ENCODE measurements around the gene MAGEH1. TPM values are rescaled to one million over a fixed set of nuclear protein-coding genes. Genes with fewer than 3 reads are reported as not detected.
A peak's percentile ranks its signal among the peaks of the same experiment; 100 is the strongest.

Gene MAGEH1
- total and polyA plus RNA-seq, 9 of the 15 experiments (the other 6 are each of a cell fraction or from before 2014, with no cell fraction given): 3.7 to 14.9 (median 8.8) TPM

DNA sequence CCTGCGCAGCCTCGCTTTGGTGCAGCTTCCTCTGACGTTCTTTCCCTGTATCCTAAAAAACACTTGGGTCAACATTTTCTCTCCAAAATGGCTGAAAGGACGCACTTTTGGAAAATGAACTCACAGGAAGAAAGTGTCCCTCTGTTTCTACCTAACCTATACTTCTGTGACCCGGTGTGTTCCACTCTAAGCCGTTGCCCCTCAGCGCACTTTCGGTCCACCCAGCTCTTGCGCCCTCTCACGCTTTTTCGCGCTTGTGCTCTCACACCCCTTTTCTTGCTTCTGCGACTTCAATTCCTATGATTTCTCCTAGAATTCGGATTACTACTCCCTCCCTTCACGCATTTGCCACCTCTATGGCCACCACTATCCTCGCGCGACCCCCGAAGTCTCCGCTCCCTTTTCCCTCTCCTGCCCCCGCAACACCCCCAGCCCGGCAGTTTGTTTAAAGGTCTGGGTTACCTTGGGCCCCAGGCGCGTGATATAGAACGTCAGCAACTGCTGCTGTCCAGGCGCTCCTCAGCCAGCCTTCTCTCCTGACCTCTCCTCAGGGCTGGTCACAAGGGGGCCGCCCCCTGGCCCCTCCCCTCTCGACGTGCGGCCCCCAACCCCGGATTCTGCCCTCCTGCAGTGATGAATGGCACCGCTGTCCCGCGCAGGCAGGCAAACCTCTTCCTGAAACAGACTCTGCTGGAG is 37.5 kb downstream of the MAGEH1 start, which contains the start of gene USP51:
USP51 (minus strand) TSS at position 535 of the 696 bp plus-strand sequence. CDS start 909 bp downstream, outside the sequence.
- CTCF ChIA-PET (ENCODE audit: low intra/inter-chr PET ratio): no interaction called here
- H3K36me3 ChIP-seq (ENCODE audit: control insufficient read depth, insufficient read depth, low read length): no peaks in the 10 kb centered on the region
- in situ Hi-C loops (cut with MboI) (no loop called here), intact Hi-C loops (cut with micrococcal nuclease) (no loop called here)
- H3K79me2 ChIP-seq (ENCODE audit: control insufficient read depth, insufficient read depth, low read length): no peaks in the 10 kb centered on the region; the same call in 1 of the 3 replicates
- H3K4me2 ChIP-seq (ENCODE audit: insufficient read depth, low read length): peak within 1 kb of the TSS; percentile 71
- no peaks in the 10 kb centered on the region for H4K20me1 ChIP-seq (replicated peaks; ENCODE audit: control insufficient read depth, insufficient read depth, low read length)
- DNase-seq (ENCODE audit: extremely low read depth in 1 of 4, low spot score in 3 of 4): peak; percentile 17 to 58 (median 28)
- no peaks in the 10 kb centered on the region for H3K9me1 ChIP-seq (ENCODE audit: control insufficient read depth, insufficient read depth, low read length)
- H3K9ac ChIP-seq (ENCODE audit: insufficient read depth in 1 of 2, low read depth in 2 of 2, low read length in 2 of 2): peak within 1 kb of the TSS; percentile 75 to 92
- H3K9me3 ChIP-seq (replicated peaks; ENCODE audit: control insufficient read depth, insufficient read depth, low read depth, low read length): no peaks in the 10 kb centered on the region
- POLR2A ChIA-PET: interaction anchor here (0.7 kb wide), 1 partner anchor 493 kb away, joined by 3 read pairs; no protein-coding TSS in a partner anchor
- 11% methylated on average over 16 of the region's 34 CpGs for WGBS (ENCODE audit: insufficient coverage, low coverage, missing lambda C conversion rate)
- no peak for FAIRE-seq
- peak within 1 kb of the TSS; percentile 88 for H3K27ac ChIP-seq (ENCODE audit: extremely low read depth, low read depth, low read length)
- H2AFZ ChIP-seq (ENCODE audit: low read depth, low read length): peak within 1 kb of the TSS; percentile 90
- H3K27me3 ChIP-seq (ENCODE audit: control insufficient read depth in 2 of 2, insufficient read depth in 2 of 2, low read length in 2 of 2): no peaks in the 10 kb centered on the region
- ATAC-seq: peak; percentile 72
- H3K4me3 ChIP-seq: peak within 1 kb of the TSS; percentile 61
- no TSS peak for BruUV-seq (replicated peaks)
- peaks cover 6 to 11% of the 10 kb centered on the region in 2 experiments; a peak in 4 of 5 replicates for H3K4me1 ChIP-seq (replicated peaks in 1 of 2; ENCODE audit: control insufficient read depth in 2 of 2, insufficient read depth in 2 of 2, low read length in 2 of 2)
- TF ChIP-seq, protein P1, sequence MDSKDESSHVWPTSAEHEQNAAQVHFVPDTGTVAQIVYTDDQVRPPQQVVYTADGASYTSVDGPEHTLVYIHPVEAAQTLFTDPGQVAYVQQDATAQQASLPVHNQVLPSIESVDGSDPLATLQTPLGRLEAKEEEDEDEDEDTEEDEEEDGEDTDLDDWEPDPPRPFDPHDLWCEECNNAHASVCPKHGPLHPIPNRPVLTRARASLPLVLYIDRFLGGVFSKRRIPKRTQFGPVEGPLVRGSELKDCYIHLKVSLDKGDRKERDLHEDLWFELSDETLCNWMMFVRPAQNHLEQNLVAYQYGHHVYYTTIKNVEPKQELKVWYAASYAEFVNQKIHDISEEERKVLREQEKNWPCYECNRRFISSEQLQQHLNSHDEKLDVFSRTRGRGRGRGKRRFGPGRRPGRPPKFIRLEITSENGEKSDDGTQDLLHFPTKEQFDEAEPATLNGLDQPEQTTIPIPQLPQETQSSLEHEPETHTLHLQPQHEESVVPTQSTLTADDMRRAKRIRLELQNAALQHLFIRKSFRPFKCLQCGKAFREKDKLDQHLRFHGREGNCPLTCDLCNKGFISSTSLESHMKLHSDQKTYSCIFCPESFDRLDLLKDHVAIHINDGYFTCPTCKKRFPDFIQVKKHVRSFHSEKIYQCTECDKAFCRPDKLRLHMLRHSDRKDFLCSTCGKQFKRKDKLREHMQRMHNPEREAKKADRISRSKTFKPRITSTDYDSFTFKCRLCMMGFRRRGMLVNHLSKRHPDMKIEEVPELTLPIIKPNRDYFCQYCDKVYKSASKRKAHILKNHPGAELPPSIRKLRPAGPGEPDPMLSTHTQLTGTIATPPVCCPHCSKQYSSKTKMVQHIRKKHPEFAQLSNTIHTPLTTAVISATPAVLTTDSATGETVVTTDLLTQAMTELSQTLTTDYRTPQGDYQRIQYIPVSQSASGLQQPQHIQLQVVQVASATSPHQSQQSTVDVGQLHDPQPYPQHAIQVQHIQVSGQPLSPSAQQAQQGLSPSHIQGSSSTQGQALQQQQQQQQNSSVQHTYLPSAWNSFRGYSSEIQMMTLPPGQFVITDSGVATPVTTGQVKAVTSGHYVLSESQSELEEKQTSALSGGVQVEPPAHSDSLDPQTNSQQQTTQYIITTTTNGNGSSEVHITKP (IDR thresholded peaks at IDR 0.05; ENCODE audit: partially characterized antibody): peak; percentile 6
- TF ChIP-seq ZFX (CRISPR knock-in tag; IDR thresholded peaks at IDR 0.05): peak; percentile 41
- TF ChIP-seq PATZ1 (CRISPR knock-in tag; IDR thresholded peaks at IDR 0.05; ENCODE audit: borderline replicate concordance): no peak
- peak; percentile 54; the same call in 1 of the 2 replicates for TF ChIP-seq ZBTB7A (IDR thresholded peaks at IDR 0.05; ENCODE audit: borderline replicate concordance, control insufficient read depth, low read depth, low read length)
- TF ChIP-seq GTF2F1 (IDR thresholded peaks at IDR 0.05; ENCODE audit: low read depth, low read length): no peak
- no peak for TF ChIP-seq ZNF197 (CRISPR knock-in tag; IDR thresholded peaks at IDR 0.05; ENCODE audit: low read depth)
- peak; percentile 43; the same call in 1 of the 2 replicates for TF ChIP-seq MTA1 (IDR thresholded peaks at IDR 0.05; ENCODE audit: borderline replicate concordance)
- no peak for TF ChIP-seq ATF1 (CRISPR knock-in tag; IDR thresholded peaks at IDR 0.05)
- TF ChIP-seq ATF1 (tag; IDR thresholded peaks at IDR 0.05): 0 out of 2 replicates have a peak, but pooled peaks have one; percentile 25
- peak in 1 of 2 experiments; percentile 45; a peak in 1 of 4 replicates for TF ChIP-seq MNT (conservative IDR thresholded peaks at IDR 0.05)
- 0 out of 6 replicates have a peak, but pooled peaks of 1 of the 3 experiments have one; percentile 1 for TF ChIP-seq CTCF (IDR thresholded peaks at IDR 0.05 in 2 of 3, conservative IDR thresholded peaks at IDR 0.05 in 1 of 3; ENCODE audit: insufficient read depth in 2 of 3, low read depth in 1 of 3, low read length in 3 of 3)

All from K562 (cell line).